DMS53 treated with DMSO at 0.1 percent for 48 hours (cell line): Measurements from ENCODE around the gene WNT11.

Source experiments
- DNase-seq: peaks from one replicate; lab custom pipeline; 2025; ENCODE audit not compliant: unreplicated experiment; lab: John Stamatoyannopoulos, UW

WNT11 gene

DNA sequence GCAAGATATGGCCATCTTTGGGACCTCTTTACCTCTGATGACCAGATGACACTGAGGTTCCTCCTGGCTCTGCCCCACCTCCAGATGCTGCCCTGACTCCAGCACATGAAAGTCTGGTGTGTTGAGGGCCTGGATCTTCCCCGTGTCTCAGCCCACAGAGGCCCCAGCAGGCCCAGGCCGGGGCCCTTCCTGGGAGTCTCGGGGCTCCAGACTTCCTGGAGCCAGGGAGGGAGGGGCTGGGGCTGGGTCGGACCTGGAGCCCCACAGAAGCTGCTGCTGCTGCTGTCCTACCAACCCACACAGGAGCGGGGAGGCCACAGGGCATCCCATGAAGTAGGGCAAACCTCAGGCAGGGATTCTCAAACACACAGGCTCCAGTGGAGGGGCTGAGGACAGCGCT lies 32.2 kb upstream of the WNT11 start:
- DNase-seq = no peak

DNA sequence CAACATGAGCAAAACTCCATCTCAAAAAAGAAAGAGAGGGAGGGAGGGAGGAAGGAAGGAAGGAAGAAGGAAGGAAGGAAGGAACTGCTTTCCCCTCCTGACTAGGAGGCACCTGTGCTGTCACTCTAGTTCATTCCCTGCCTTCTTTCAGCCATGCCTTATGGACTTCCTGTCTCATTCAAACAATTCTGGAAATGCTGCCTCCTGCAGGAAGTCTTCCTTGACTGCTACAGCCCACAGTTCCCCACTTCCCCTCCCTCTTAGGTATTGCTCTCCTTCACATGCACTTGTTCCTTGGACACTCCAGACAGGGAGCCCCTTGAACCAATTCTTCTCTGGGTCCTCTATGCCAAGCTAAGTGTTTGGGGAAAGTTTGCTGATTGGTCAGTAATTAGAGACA lies 31.6 kb upstream of the WNT11 start:
- peak; percentile 47 for DNase-seq

DNA sequence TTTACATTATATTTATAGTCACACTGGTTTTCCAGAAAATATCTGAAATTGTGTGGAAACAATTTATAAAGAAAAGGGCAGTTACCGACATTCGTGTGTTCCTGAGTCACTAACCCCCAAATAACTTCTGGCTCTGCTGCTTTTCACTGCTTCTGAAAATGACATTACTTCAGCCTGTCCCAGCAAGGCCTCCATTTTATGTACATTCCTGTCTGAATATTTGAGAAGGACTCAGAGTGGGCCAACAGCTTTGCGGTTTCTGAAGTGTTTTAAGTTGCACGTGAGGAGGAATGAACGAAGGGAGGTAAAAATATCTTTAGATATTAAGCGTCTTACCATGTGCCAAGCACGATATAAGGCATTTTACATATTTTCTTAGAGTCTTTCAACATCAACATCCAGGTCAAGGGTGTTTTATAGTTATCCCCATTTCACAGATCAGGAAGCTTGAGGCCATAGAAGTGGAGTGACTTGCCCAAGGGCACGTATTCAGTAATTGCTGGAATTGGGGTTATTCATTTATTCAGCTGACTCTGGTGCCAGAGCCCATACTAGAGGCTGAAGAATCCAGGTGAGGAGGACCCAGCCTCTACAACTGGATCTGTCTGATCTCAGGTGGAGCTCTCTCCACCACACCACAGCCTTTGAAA lies 30.8 kb upstream of the WNT11 start:
- no peak for DNase-seq

DNA sequence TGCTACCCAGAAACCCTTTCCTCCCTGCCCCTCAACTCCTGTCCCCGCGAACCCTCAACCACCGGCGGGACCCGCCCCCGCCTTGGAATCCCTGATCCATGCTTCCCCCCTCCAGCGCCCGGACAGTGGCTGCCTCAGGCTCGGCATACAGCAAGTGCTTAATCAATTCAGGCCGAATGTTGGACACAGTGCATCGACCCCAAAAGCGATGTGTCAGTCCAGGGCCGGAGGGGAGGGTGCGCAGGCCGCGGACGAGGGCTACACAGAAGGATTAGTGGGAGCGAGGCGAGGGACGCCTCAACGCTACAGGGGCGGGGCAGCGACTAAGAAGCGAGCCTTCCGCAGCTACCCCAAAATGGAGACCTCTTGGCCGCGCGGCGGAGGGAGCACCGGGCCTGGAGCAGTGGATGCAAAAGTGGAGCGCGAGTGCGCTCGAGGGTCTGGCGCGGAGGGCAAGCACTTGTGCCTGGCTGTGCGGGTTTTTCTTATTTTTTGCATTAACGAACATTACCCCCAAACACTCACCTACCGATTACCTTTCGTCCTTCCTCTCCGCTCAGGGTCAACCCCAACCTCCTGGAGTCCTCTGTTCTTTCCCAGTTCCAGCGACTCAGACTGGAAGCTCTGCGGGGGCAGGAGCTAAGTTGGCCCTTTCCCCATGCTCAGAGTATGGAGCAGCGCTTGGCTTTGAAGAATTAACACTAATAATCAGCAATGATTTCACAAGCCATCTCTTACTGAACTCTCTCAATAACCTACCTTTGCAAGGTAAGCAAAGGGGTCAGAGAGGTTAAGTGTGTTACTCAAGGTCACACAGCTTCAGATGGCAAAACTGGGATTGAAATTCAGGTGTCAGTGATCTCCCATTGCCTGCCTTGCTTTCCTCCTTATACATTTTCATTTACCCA lies 30.0 kb upstream of the WNT11 start:
- DNase-seq = peak; percentile 92

DNA sequence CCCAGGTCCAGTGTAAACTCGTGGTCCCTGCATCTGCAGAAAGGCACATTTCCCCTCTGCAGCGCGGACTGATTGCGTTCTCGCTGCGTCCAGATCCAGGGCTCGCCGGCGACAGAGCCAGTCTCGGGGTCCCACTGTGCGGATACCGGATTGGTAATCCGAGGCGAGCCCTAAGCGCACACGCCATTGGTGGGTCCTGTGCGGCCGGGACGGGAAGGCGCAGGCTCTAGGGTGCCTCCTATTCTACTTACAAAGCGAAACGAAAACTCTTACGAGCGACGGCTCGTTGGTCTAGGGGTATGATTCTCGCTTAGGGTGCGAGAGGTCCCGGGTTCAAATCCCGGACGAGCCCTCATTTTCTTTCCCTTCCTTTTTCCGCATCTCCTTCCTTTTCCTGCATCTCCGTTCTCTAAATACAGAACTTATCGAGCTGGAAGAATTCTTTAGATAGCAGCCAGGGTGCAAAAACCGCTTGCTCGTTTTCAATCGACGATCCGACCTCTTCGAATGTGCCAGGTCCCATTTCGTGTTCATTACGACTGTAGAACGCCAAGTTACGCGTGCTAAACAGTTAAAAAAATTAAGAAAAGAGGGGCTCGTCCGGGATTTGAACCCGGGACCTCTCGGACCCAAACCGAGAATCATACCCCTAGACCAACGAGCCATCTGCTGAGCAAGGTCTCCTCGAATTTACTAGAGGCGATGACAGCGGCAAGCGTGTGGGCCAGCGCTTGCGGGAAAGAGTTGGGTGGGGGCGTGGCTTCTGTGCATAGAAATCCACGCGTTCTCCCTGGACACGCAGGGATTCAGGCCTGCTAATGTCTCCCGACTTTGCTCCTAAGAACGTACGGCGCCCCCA lies 29.2 kb upstream of the WNT11 start:
- peak; percentile 97 for DNase-seq

DNA sequence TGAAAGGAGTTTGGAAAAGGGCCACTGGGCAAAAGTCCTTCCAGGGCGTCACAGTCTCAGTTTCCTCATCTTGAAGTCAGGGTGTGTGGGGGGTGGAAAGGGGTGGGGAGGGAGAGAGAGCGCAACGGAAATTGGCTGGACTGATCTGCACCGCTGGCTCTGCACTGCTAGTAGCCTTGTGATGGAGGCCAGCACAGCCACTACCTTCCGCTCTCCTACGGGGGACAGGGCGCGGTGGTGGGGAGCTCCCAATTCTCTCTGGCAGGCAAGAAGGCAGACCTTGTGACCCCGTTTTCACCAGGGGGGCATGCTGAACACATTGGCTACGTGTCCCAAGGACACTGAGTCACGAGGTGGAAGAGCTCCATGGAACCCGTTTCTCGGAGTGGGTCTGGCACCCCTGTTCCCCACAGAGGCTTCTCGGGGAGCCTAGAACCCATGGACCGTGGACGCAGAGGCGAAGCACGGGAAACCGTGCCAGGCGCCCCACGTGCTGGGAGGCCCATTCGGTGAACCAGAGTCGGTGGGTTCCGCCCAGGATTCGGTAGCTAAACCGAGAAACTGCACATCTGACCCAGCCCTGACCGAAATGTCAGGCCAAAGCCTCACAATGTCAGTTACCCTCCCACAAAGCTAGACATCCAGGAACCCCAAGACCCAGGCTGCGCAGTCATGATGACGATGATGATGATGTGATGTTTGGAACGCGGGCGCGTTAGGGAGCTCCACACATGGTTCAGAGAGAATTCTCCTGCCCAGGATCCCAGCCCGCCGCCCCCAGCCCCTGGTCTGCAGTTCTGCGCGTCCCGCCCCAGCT lies 28.3 kb upstream of the WNT11 start:
- DNase-seq = peak; percentile 55

DNA sequence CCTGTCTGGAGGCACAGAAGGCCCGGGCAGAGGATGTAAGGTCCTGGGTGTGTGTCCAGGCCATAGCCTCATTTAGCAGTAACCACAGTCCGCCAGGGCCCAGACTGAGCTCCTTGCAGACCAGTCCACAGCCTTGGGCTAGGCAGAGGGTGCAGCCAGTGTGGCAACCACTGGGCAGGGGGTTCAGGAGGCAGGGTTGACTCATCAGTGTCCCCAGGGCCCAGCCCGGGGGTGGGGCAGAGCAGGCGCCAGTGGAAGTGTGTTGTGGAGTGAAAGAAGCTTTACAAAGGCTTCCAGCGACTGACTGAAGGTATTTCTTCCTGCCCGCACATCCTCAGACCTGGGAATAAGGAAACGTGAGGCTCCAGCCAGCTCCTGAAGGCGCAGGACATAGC lies 27.7 kb upstream of the WNT11 start:
- no peak for DNase-seq

DNA sequence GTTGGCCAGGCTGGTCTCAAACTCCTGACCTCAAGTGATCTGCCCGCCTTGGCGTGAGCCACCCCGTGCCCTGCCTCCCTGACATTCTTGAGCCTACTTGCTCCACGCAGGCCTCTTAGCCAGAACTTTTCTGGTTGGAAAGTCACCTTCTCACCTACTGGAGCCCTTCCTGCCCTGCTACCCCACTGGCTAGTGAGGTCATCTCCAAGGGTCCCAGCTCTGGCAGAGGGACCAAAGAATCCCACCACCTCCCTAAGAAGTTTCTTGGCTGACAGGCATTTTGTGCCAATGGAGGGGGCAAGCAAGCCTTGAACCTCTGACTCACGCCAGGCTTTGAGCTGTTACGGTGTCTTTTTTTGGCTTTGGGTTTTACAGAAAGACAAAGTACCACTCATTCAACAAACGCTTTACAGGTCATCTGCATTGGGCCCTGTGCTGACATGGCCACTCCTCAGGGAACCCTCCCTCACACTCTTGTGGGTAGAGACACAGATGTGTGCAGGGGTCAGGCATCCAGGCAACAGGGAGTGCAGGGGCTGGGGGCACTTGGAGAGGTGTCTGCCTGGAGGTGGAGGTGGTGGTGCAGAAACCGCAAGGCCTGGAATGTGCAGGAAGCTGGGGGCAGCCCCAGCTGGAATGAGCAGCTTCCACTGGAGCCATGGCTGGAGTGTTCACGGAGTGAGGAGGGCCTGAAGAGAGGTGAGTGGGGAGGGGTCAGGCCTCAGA lies 27.1 kb upstream of the WNT11 start:
- no peak for DNase-seq

DNA sequence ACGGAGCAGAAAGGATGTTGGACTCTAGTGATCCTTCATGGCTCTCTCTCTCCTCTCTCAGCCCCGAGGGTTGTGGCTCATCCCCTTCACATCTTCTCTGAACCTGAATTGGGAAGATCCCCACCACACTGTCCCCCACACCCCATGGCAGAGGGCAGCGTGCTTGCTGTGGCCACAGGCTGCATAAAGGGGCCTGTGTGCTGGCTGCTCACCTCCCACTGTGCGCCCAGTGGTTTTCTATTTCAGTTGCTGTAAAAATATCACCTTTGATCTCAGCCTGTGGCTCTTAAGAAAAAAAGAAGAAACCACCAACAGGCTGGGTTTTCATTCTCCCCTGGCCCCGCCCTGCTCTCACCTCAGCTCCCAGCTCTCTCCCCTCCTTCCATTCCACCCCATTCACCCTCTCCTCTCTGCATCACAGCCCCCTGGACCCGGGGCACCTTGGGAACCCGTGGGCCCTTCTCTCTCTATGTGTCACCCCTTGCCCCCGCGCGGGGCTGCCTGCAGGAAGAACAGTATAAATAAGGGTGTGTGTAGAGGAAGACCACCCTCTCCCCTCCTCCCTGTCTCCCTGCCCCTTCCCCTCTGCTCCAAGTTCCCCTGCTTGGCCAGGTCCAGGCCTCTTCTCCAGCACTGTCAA lies 25.8 kb upstream of the WNT11 start:
- DNase-seq = no peak

DNA sequence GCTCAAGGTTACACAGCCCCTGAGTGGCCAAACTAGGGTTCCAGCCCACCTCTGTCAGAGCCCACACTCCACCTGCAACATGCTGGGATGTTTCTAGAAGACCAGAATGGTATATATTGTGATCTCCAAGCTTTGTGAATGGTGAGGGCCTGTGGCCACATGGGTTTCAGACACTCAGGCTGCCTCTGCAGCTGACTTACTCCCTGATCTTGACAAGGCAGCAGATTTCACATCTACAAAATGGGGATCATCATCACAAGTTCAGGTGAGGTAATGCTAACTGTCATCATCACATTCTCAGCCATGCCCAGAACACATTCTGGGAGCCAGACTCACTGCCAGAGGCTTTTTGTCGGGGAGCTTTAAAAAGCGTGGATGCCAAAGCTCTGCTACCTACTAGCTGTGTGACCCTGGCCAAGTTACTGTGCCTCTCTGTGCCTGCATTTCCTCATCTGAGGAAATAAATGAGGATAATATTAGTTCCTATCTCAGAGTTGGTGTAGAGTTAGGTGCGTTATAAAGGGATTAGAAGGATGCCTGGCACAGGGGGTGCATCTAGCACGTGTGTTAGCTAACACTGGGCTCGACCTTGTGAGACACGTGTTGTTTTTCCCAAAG lies 24.9 kb upstream of the WNT11 start:
- no peak for DNase-seq

DNA sequence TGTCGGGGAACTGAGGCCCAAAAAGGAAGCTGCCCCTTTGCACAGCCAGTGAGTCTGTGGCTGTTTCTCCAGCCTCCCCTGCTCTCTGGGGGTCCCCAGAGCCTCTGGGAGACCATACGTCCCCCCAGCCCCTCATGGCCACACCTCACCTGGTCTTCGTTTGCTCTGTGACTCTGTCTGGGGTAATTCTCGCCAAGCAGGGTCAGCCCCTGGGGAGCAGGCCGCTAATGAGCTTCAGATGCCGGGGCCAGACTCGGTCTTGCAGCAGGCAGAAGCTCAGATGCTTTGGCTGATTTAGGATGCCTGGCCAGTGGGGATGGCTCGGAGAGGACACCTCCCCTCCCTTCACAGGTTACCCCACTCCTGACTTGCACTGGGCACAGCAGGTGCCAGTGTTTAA lies 24.1 kb upstream of the WNT11 start:
- no peak for DNase-seq

DNA sequence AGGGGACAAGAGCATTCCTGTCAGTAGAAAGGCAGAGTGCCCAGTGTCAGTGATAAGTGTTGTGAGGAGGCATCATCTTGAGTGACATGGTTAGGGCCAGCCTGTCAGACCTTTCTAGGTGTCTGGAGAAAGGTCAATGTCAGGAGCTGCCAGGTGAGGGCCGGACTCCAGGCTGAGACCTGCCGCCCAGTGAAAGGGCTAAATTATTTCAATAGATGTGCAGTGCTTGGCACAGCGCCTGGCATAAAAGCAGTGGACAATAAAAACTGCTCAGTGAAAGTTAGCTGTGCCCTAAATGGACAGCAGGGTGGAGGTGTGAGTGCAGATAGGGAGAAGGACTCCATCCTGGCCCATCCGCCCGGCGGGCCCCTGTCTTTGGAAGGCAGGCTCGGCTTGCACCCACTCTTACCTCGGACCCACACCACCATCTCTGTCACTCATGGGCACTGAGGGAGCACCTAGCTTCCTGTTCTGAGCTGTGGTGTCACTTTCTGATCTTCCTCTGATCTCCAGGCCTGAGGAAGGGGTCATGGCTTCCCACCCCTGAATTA lies 23.5 kb upstream of the WNT11 start:
- no peak for DNase-seq

DNA sequence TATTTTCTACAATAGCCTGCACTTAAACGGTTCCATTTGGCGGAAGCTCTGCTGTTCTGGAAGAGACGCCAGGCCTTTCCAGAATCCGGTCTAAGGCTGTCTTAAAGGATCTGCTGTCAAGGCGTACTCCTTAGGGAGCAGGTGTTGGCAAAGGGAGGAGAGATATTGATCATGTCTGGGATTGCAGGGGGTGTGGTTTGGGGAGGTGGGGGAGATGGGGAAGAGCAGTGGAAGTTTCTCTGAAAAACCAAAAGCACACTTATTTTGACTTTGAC lies 22.5 kb upstream of the WNT11 start:
- DNase-seq = no peak

DNA sequence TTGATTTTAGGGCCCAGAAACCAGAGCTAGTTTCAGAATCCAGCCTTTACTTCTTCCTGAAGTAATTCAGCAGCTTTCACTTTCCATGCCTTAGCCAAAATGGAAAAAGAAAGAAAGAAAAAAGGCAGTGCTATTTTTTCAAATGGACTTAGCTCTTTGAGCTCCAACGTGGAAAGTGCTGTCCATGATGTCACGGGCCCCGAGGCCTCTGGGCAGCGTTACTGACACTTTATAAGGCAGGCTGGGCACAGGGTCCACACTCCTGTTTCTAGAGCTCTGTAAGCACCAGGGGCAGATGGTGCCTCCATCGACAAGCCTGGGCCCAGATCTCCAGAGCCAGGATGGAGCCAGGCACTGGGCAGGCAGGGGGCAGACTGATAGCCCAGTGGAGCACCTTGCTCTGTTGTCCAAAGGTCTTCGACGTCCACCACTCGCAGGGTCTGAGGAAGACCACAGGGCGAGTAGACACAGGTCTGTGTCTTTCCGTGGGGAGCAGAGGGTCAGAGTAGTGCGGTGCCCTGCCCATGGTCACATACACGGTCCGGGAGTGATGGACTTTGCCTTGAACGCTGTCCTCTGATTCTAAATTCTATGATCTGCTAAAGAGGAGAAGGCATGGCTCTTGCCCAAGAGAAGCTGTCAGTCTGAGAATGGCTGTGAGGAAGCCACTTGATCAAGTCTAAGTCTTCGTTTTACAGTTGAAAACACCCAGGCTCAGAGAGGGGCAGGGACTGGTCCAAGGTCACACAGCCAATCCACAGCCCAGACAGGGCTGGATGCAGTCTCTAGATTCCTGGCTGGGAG lies 22.0 kb upstream of the WNT11 start:
- no peak for DNase-seq

DNA sequence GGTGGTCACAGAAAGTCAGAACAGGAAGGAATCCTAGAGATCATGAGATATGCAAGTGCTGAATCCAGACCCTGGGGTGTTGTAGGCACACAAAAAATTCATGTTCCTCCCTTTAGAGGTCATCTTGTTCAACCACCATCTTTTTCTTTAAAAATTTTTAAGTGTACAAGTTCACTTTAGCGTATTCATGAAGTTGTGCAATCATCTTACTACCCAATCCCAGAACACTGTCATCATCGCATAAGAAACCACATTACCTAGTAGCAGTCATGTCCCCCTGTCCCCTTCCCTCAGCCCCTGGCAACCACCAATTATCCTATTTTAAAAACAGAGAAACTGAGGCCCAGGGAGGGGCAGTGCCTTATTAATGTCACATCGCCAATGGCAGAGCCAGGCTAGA lies 20.3 kb upstream of the WNT11 start:
- no peak for DNase-seq

DNA sequence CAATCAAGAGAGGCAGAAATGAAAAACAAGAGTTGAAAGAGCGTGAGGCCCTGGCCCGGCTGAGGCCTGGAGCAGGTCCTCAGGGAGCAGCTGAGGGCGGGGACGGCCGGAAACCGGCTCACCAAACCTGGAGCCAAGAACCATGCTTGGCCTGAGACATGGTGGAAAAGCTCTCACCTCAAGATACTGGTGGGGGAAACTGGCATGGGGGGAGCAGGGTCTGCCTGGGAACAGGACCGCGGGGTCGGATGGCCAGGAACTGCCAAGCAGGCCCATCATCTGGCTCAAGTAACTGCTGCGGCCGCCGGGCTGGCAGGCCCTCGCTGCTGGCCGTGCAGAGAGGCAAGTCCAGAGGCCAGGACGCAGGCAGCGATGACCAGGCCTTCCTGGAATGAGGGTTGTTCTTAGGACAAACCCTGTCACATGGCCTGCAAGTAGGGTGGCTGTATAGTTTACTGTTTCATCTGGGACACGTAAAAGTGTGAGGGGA lies 18.9 kb upstream of the WNT11 start:
- no peak for DNase-seq

DNA sequence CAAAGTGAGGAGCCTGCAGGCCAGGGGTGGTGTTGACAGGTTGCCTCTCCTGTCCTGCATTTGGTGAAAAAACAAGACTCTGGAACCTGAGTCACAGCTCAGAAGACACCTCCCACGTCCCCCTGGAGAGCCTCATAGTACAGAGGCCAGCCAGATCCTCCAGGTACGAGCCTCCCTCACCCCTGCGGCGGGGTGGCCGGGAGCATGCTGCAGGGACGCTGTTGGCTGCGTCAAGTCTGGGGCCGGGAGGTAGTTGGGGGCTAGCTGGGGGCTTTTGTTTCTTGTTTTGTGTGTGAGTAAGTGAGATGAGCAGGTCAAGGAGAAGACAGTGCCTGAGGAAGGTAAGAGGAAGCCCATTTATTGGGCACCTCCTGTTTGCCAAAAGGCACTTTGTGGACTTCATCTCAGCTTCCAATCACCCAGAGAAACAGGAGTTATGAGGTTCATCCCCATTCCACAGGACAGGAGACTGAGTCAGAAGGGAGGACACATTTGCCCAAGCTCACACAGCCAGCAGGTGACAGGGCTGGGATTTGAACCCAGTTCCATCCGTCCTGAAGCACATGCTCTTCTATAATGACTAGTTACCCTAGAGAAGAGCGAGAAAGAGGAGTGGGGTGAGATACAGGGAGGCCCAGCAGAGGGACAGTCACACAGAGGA lies 18.3 kb upstream of the WNT11 start:
- DNase-seq = no peak

DNA sequence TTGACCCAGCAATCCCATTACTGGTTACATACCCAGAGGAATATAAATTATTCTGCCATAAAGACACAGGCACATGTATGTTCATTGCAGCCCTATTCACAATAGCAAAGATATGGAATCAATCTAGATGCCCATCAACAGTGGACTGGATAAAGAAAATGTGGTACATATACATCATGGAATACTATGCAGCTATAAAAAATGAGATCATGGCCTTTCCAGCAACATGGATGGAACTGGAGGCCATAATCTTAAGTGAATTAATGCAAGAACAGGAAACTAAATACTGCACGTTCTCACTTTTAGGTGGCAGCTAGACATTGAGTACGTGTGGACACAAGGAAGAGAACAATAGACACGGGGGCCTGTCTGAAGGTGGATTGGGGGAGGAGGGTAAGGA lies 15.1 kb upstream of the WNT11 start:
- no peak for DNase-seq
